Breast epithelium (tissue), 3 donors: ENCODE measurements around the gene C1GALT1C1L.

Source experiments
- CTCF ChIP-seq, 3 donors: fragments of 450-650 bp; IDR thresholded peaks; one replicate each; pipeline ENCODE4 v1.5.1; 2016 to 2017; ENCODE audit warnings: antibody characterized with exemption in 3 of 3, mild to moderate bottlenecking in 3 of 3, moderate library complexity in 3 of 3
- POLR2A ChIP-seq: fragments of 450-650 bp; IDR thresholded peaks from one replicate; pipeline ENCODE4 v1.6.1; 2016; ENCODE audit warnings: antibody characterized with exemption, mild to moderate bottlenecking, moderate library complexity
- POLR2AphosphoS5 ChIP-seq, 3 donors: sonication (generic); formaldehyde crosslinking; IDR thresholded peaks; one replicate each; pipeline ENCODE4 v1.6.1; 2017; ENCODE audit warnings: antibody characterized with exemption in 3 of 3

- no peak for TF ChIP-seq POLR2A
- TF ChIP-seq CTCF (IDR thresholded peaks at IDR 0.05): no peak
- no peak for TF ChIP-seq POLR2AphosphoS5 (IDR thresholded peaks at IDR 0.05)
Observed at GRCh38 chr2:43631618-43632317, 44.5 kb downstream of the C1GALT1C1L start.
